Gastrocnemius medialis (tissue), 4 donors: ENCODE results near the gene FKBP11.

Experiments used
- CTCF ChIP-seq, 5 experiments: fragments of 450-650 bp in 3 of 5; fragments of 200-600 bp in 2 of 5; sonication (generic) in 2 of 5; IDR thresholded peaks in 4 of 5; conservative IDR thresholded peaks in 1 of 5; 1 replicate in 4 of 5; 2 replicates in 1 of 5; pipeline ENCODE4 v1.5.1; 2016 to 2019; ENCODE audit warnings: antibody characterized with exemption in 5 of 5, mild to moderate bottlenecking in 3 of 5, moderate library complexity in 3 of 5
- POLR2A ChIP-seq, 2 donors: fragments of 450-650 bp; IDR thresholded peaks; one replicate each; pipeline ENCODE4 v1.6.1; 2017; ENCODE audit warnings: antibody characterized with exemption in 2 of 2, mild to moderate bottlenecking in 2 of 2, moderate library complexity in 2 of 2

GRCh38 chr12:48956279-48957140 is 31.2 kb upstream of the FKBP11 start:
- TF ChIP-seq POLR2A (IDR thresholded peaks at IDR 0.05) (peak in 1 of 2 donors; percentile 14), CTCF (IDR thresholded peaks at IDR 0.05 in 4 of 5, conservative IDR thresholded peaks at IDR 0.05 in 1 of 5) (no peak)
